ENCODE measurements around the gene ACSS3. TPM values are rescaled to one million over a fixed set of nuclear protein-coding genes. Genes with fewer than 3 reads are reported as not detected.
"Not testable (repeated sequence)": the region's sequence is repeated elsewhere in the genome, so short reads cannot be mapped to it uniquely, and the experiment has no call there.

ACSS3 gene
- total RNA-seq, 2 experiments from 2014 or later, result not detected

- Mint-ChIP-seq H3K36me3 (ENCODE audit: low read depth) (no peaks in the 10 kb centered on the region), H3K27ac (no peak overlapping the region), H3K9me3 (ENCODE audit: low read depth) (peaks cover 8% of the 10 kb centered on the region), H3K27me3 (no peaks in the 10 kb centered on the region), H3K4me1 (no peaks in the 10 kb centered on the region), H3K4me3 (no peak overlapping the region)
- ChIA-PET CTCF (interaction anchor here (1.1 kb wide), 1 partner anchor 41 kb away, joined by 3 read pairs; no protein-coding TSS in a partner anchor), POLR2A (no interaction called here)
- DNase-seq, result no peak
- intact Hi-C loops (cut with DNase I, micrococcal nuclease), result no loop called here
- no peak for ATAC-seq
Observed at GRCh38 chr12:81176796-81177195, 98.9 kb downstream of the ACSS3 start.

GRCh38 chr12:81181691-81182090, 103.8 kb downstream of the ACSS3 start:
- Mint-ChIP-seq H3K9me3 (ENCODE audit: low read depth) (peaks cover 4% of the 10 kb centered on the region), H3K27me3 (no peaks in the 10 kb centered on the region), H3K4me3 (no peak overlapping the region), H3K27ac (no peak overlapping the region), H3K36me3 (ENCODE audit: low read depth) (no peaks in the 10 kb centered on the region), H3K4me1 (no peaks in the 10 kb centered on the region)
- ATAC-seq, result no peak
- no peak for DNase-seq
- intact Hi-C loops (cut with DNase I, micrococcal nuclease), result no loop called here
- ChIA-PET POLR2A (no interaction called here), CTCF (no interaction called here)

- Mint-ChIP-seq H3K27me3 (no peaks in the 10 kb centered on the region), H3K27ac (no peak overlapping the region), H3K9me3 (ENCODE audit: low read depth) (peaks cover 4% of the 10 kb centered on the region), H3K4me1 (no peaks in the 10 kb centered on the region), H3K36me3 (ENCODE audit: low read depth) (no peaks in the 10 kb centered on the region), H3K4me3 (no peak overlapping the region)
- no peak for DNase-seq
- intact Hi-C loops (cut with DNase I, micrococcal nuclease), result no loop called here
- ChIA-PET CTCF (no interaction called here), POLR2A (no interaction called here)
- no peak for ATAC-seq
Observed at GRCh38 chr12:81187686-81188085, 109.8 kb downstream of the ACSS3 start.

- CTCF ChIA-PET, result no interaction called here
- Mint-ChIP-seq H3K4me3 (no peak overlapping the region), H3K4me1 (no peaks in the 10 kb centered on the region), H3K36me3 (ENCODE audit: low read depth) (no peaks in the 10 kb centered on the region), H3K27me3 (no peaks in the 10 kb centered on the region), H3K9me3 (ENCODE audit: low read depth) (peaks cover 11% of the 10 kb centered on the region), H3K27ac (no peak overlapping the region)
- intact Hi-C loops (cut with DNase I, micrococcal nuclease), result no loop called here
- POLR2A ChIA-PET, result no interaction called here
- no peak for ATAC-seq
- DNase-seq, result no peak
Observed at GRCh38 chr12:81196595-81196994, 118.7 kb downstream of the ACSS3 start.

GRCh38 chr12:81200561-81200960, 122.7 kb downstream of the ACSS3 start:
- POLR2A ChIA-PET, result not testable (repeated sequence)

GRCh38 chr12:81203671-81204204, 125.9 kb downstream of the ACSS3 start:
- Mint-ChIP-seq H3K4me1 (no peaks in the 10 kb centered on the region), H3K4me3 (no peak overlapping the region), H3K9me3 (ENCODE audit: low read depth) (peaks cover 2% of the 10 kb centered on the region), H3K36me3 (ENCODE audit: low read depth) (no peaks in the 10 kb centered on the region), H3K27ac (no peak overlapping the region), H3K27me3 (no peaks in the 10 kb centered on the region)
- ChIA-PET POLR2A (no interaction called here), CTCF (no interaction called here)
- ATAC-seq, result no peak
- DNase-seq, result no peak
- intact Hi-C loops (cut with DNase I, micrococcal nuclease), result no loop called here

More at GRCh38 chr12:81200561-81200960, 122.7 kb downstream of the ACSS3 start:
- H3K27me3 Mint-ChIP-seq; DNase-seq; ATAC-seq; intact Hi-C loops (cut with DNase I, micrococcal nuclease); H3K27ac Mint-ChIP-seq; H3K4me1 Mint-ChIP-seq; CTCF ChIA-PET; H3K4me3 Mint-ChIP-seq; H3K9me3 Mint-ChIP-seq (ENCODE audit: low read depth); H3K36me3 Mint-ChIP-seq (ENCODE audit: low read depth): not testable (repeated sequence)

GRCh38 chr12:81205416-81205815, 127.5 kb downstream of the ACSS3 start:
- H3K36me3 Mint-ChIP-seq (ENCODE audit: low read depth), result no peaks in the 10 kb centered on the region
- no peak overlapping the region for H3K4me3 Mint-ChIP-seq
- ATAC-seq, result no peak
- H3K9me3 Mint-ChIP-seq (ENCODE audit: low read depth), result peaks cover 2% of the 10 kb centered on the region
- DNase-seq, result no peak
- ChIA-PET CTCF (interaction anchor here (0.6 kb wide), 1 partner anchor 112 kb away, joined by 3 read pairs; no protein-coding TSS in a partner anchor), POLR2A (no interaction called here)
- no peak overlapping the region for H3K27ac Mint-ChIP-seq
- intact Hi-C loops (cut with DNase I, micrococcal nuclease), result no loop called here
- no peaks in the 10 kb centered on the region for H3K4me1 Mint-ChIP-seq
- H3K27me3 Mint-ChIP-seq, result no peaks in the 10 kb centered on the region

- ChIA-PET CTCF (no interaction called here), POLR2A (no interaction called here)
- intact Hi-C loops (cut with DNase I, micrococcal nuclease), result no loop called here
- Mint-ChIP-seq H3K27me3 (no peaks in the 10 kb centered on the region), H3K36me3 (ENCODE audit: low read depth) (no peaks in the 10 kb centered on the region), H3K9me3 (ENCODE audit: low read depth) (peaks cover 2% of the 10 kb centered on the region), H3K4me3 (no peak overlapping the region), H3K4me1 (no peaks in the 10 kb centered on the region), H3K27ac (no peak overlapping the region)
- ATAC-seq (no peak), DNase-seq (no peak)
Observed at GRCh38 chr12:81206429-81206828, 128.6 kb downstream of the ACSS3 start.

- no peak for ATAC-seq
- intact Hi-C loops (cut with DNase I, micrococcal nuclease), result no loop called here
Observed at GRCh38 chr12:81207173-81207572, 129.3 kb downstream of the ACSS3 start.

GRCh38 chr12:81207664-81208063, 129.8 kb downstream of the ACSS3 start:
- H3K36me3 Mint-ChIP-seq (ENCODE audit: low read depth), result no peaks in the 10 kb centered on the region
- no peak overlapping the region for H3K27ac Mint-ChIP-seq
- POLR2A ChIA-PET, result no interaction called here
- intact Hi-C loops (cut with DNase I, micrococcal nuclease), result no loop called here
- no peak for ATAC-seq
- H3K4me1 Mint-ChIP-seq, result no peaks in the 10 kb centered on the region
- H3K4me3 Mint-ChIP-seq, result no peak overlapping the region
- DNase-seq, result no peak
- H3K9me3 Mint-ChIP-seq (ENCODE audit: low read depth), result no peaks in the 10 kb centered on the region
- CTCF ChIA-PET, result no interaction called here
- no peaks in the 10 kb centered on the region for H3K27me3 Mint-ChIP-seq

More at GRCh38 chr12:81207173-81207572, 129.3 kb downstream of the ACSS3 start:
- Mint-ChIP-seq H3K4me1 (no peaks in the 10 kb centered on the region), H3K9me3 (ENCODE audit: low read depth) (no peaks in the 10 kb centered on the region), H3K36me3 (ENCODE audit: low read depth) (no peaks in the 10 kb centered on the region), H3K27me3 (no peaks in the 10 kb centered on the region), H3K4me3 (no peak overlapping the region), H3K27ac (no peak overlapping the region)
- DNase-seq, result no peak
- CTCF ChIA-PET, result no interaction called here
- POLR2A ChIA-PET, result no interaction called here

GRCh38 chr12:81208187-81208911, 130.5 kb downstream of the ACSS3 start:
- Mint-ChIP-seq H3K4me1 (no peaks in the 10 kb centered on the region), H3K27ac (no peak overlapping the region), H3K36me3 (ENCODE audit: low read depth) (no peaks in the 10 kb centered on the region), H3K27me3 (no peaks in the 10 kb centered on the region), H3K4me3 (no peak overlapping the region), H3K9me3 (ENCODE audit: low read depth) (no peaks in the 10 kb centered on the region)
- CTCF ChIA-PET, result no interaction called here
- intact Hi-C loops (cut with DNase I, micrococcal nuclease), result no loop called here
- POLR2A ChIA-PET, result no interaction called here
- ATAC-seq (no peak), DNase-seq (no peak)

- DNase-seq, result no peak
- intact Hi-C loops (cut with DNase I, micrococcal nuclease), result no loop called here
- Mint-ChIP-seq H3K9me3 (ENCODE audit: low read depth) (no peaks in the 10 kb centered on the region), H3K27ac (no peak overlapping the region), H3K27me3 (no peaks in the 10 kb centered on the region), H3K36me3 (ENCODE audit: low read depth) (no peaks in the 10 kb centered on the region), H3K4me3 (no peak overlapping the region), H3K4me1 (no peaks in the 10 kb centered on the region)
- ChIA-PET CTCF (no interaction called here), POLR2A (no interaction called here)
- no peak for ATAC-seq
Observed at GRCh38 chr12:81209012-81209411, 131.1 kb downstream of the ACSS3 start.

All from activated CD4-positive, alpha-beta T cell treated with anti-CD3 and anti-CD28 coated beads for 36 hours (primary cell).